A673 (cell line): ENCODE measurements around the gene P3H3. TPM values are rescaled to one million over a fixed set of nuclear protein-coding genes. Genes with fewer than 3 reads are reported as not detected.

ENCODE experiments used
- BruUV-seq: library from RNA; stranded (reverse); fragments of 400-500 nt; replicated peaks from 2 replicates; lab custom pipeline; 2021; lab: Mats Ljungman, UMichigan
- CTCF ChIA-PET: fragments of 300-600 bp; sonication (Branson Sonifier 250); formaldehyde crosslinking; loops from one replicate; lab custom pipeline; 2022; ENCODE audit warnings: antibody characterized with exemption; lab: Charles Lee
- POLR2A ChIA-PET: fragments of 300-600 bp; sonication (Branson Sonifier 250); formaldehyde crosslinking; loops from one replicate; lab custom pipeline; 2022; ENCODE audit warnings: antibody characterized with exemption; ENCODE audit not compliant: low non-redundant PET; lab: Charles Lee
- DNase-seq: peaks from one replicate; pipeline ENCODE4 v3.0.0-alpha.2; 2015; ENCODE audit warnings: low spot score
- H3K27ac ChIP-seq: fragments of 200-600 bp; sonication (generic); 2 replicates; pipeline ENCODE4 v1.5.1; 2016; ENCODE audit warnings: mixed run types, low read depth, mild to moderate bottlenecking, mixed read lengths, antibody characterized with exemption, low read length; ENCODE audit not compliant: poor library complexity, severe bottlenecking
- H3K27me3 ChIP-seq: fragments of 200-600 bp; sonication (generic); replicated peaks from 2 replicates; pipeline ENCODE4 v1.6.1; 2017; ENCODE audit warnings: mixed run types, low read depth, mild to moderate bottlenecking, mixed read lengths, antibody characterized with exemption, low read length; ENCODE audit not compliant: insufficient read depth, poor library complexity
- H3K36me3 ChIP-seq: fragments of 200-600 bp; sonication (generic); 2 replicates; pipeline ENCODE4 v1.6.1; 2016; ENCODE audit warnings: mixed run types, mild to moderate bottlenecking, mixed read lengths, antibody characterized with exemption, low read length; ENCODE audit not compliant: insufficient read depth, poor library complexity, severe bottlenecking
- H3K4me1 ChIP-seq: fragments of 200-600 bp; sonication (generic); 2 replicates; pipeline ENCODE4 v1.6.1; 2017; ENCODE audit warnings: mixed run types, mild to moderate bottlenecking, mixed read lengths, antibody characterized with exemption, low read length; ENCODE audit not compliant: insufficient read depth, poor library complexity, severe bottlenecking
- H3K4me3 ChIP-seq: fragments of 200-600 bp; sonication (generic); 2 replicates; pipeline ENCODE4 v1.5.1; 2016; ENCODE audit warnings: low read depth, mixed run types, mild to moderate bottlenecking, mixed read lengths, low read length; ENCODE audit not compliant: poor library complexity, severe bottlenecking
- H3K9me3 ChIP-seq: fragments of 200-600 bp; sonication (generic); 2 replicates; pipeline ENCODE4 v1.6.1; 2016; ENCODE audit warnings: mixed run types, low read depth, mild to moderate bottlenecking, mixed read lengths, antibody characterized with exemption, low read length; ENCODE audit not compliant: poor library complexity, severe bottlenecking
- EZH2 ChIP-seq: fragments of 200-600 bp; sonication (generic); IDR thresholded peaks from 2 replicates; pipeline ENCODE4 v1.6.1; 2017; ENCODE audit warnings: borderline replicate concordance, low read depth, mild to moderate bottlenecking, mixed read lengths, antibody characterized with exemption, low read length; ENCODE audit not compliant: poor library complexity, severe bottlenecking
- intact Hi-C: fragments of 100-400 bp; cut with micrococcal nuclease; formaldehyde crosslinking; loops from one replicate; pipeline ENCODE4 v1.10.0; 2022; ENCODE audit not compliant: unreplicated experiment
- total RNA-seq: library from RNA; stranded (reverse); gene quantifications from 2 replicates; pipeline ENCODE4 v1.2.3, GENCODE V29; 2021
- TF ChIP-seq, protein P1 (sequence below): fragments of 300-800, 200-600 bp; sonication (generic); conservative IDR thresholded peaks from 2 replicates; pipeline ENCODE4 v1.5.1; 2017; ENCODE audit warnings: low read depth, mild to moderate bottlenecking, antibody characterized with exemption, low read length, moderate library complexity, mixed read lengths

The P3H3 gene
- total RNA-seq, 1 experiment from 2014 or later: 45.3 TPM

GRCh38 chr12:6855322-6855721 is 27.1 kb downstream of the P3H3 start:
- Histone ChIP-seq H3K4me3 (no peak overlapping the region), H3K36me3 (peaks cover 47% of the 10 kb centered on the region), H3K27ac (no peak overlapping the region), H3K4me1 (peaks cover 12% of the 10 kb centered on the region), H3K27me3 (no peaks in the 10 kb centered on the region), H3K9me3 (no peaks in the 10 kb centered on the region)
- ChIA-PET POLR2A (no interaction called here), CTCF (no interaction called here)
- no peak for TF ChIP-seq EZH2
- TF ChIP-seq, protein P1, sequence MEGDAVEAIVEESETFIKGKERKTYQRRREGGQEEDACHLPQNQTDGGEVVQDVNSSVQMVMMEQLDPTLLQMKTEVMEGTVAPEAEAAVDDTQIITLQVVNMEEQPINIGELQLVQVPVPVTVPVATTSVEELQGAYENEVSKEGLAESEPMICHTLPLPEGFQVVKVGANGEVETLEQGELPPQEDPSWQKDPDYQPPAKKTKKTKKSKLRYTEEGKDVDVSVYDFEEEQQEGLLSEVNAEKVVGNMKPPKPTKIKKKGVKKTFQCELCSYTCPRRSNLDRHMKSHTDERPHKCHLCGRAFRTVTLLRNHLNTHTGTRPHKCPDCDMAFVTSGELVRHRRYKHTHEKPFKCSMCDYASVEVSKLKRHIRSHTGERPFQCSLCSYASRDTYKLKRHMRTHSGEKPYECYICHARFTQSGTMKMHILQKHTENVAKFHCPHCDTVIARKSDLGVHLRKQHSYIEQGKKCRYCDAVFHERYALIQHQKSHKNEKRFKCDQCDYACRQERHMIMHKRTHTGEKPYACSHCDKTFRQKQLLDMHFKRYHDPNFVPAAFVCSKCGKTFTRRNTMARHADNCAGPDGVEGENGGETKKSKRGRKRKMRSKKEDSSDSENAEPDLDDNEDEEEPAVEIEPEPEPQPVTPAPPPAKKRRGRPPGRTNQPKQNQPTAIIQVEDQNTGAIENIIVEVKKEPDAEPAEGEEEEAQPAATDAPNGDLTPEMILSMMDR: no peak
- no peak for DNase-seq
- intact Hi-C loops: no loop called here
- BruUV-seq: no TSS peak

DNA sequence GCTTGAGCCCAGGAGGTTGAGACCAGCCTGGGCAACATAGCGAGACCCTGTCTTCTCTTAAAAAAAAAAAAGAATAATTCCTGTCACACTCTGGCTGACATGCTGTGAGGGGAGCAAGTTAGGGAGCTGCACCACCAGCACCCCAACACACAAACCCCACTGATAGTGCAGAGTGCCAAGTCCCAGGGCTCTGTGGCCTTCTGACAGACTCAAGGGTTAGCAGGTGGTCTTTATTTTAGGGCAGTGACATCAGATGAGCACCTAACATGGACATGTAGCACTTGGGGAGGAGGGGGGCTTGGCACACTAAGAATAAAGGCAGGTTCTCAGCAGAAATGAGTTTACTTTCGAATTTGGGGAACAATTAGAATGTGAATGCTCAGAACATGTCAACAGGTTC is 30.6 kb downstream of the P3H3 start:
- H3K4me3 ChIP-seq: no peak overlapping the region
- intact Hi-C loops: no loop called here
- ChIA-PET POLR2A (no interaction called here), CTCF (no interaction called here)
- no peaks in the 10 kb centered on the region for H3K9me3 ChIP-seq
- H3K27ac ChIP-seq: no peak overlapping the region
- H3K4me1 ChIP-seq: peaks cover 3% of the 10 kb centered on the region
- BruUV-seq: no TSS peak
- peaks cover 79% of the 10 kb centered on the region for H3K36me3 ChIP-seq
- TF ChIP-seq, protein P1: no peak
- no peak for TF ChIP-seq EZH2
- DNase-seq: no peak
- H3K27me3 ChIP-seq: no peaks in the 10 kb centered on the region

DNA sequence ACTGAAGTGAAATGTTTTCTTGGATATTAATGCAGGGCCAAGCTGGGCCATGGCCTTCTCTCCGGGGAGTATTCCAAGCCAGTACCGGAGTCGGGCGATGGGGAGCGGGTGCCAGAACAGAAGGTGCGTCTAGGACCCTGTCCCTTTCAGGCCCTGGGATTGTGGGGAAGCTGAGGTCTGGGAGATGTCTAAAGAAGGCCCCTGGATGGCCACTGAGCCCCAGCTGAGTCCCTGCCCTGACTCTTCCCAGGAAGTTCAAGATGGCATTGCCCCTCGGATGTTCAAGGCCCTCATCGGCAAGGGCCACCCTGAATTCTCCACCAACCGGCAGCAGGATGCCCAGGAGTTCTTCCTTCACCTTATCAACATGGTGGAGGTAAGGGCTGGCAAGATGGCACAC is 31.9 kb downstream of the P3H3 start:
- ChIA-PET CTCF (no interaction called here), POLR2A (no interaction called here)
- intact Hi-C loops: no loop called here
- no peaks in the 10 kb centered on the region for H3K4me1 ChIP-seq
- no peaks in the 10 kb centered on the region for H3K27me3 ChIP-seq
- H3K36me3 ChIP-seq: peaks cover 91% of the 10 kb centered on the region
- TF ChIP-seq, protein P1: no peak
- TF ChIP-seq EZH2: no peak
- H3K4me3 ChIP-seq: no peak overlapping the region
- no peak overlapping the region for H3K27ac ChIP-seq
- no peaks in the 10 kb centered on the region for H3K9me3 ChIP-seq
- no TSS peak for BruUV-seq
- no peak for DNase-seq
